H1 (cell line): Measurements from ENCODE around the gene PHACTR1. TPM values are rescaled to one million over a fixed set of nuclear protein-coding genes. Genes with fewer than 3 reads are reported as not detected.

ENCODE experiments used
- ATF3 ChIP-seq: IDR thresholded peaks from 2 replicates; pipeline ENCODE4 v1.6.1; 2011; ENCODE audit warnings: low read depth, mild to moderate bottlenecking, low read length; ENCODE audit not compliant: insufficient read depth
- polyA plus RNA-seq, 7 experiments: library from polyadenylated mRNA; depleted of rRNA in 3 of 7; stranded (reverse) in 5 of 7; unstranded in 2 of 7; fragments of >200 nt in 5 of 7; fragments of 200-250 nt in 2 of 7; gene quantifications; 1 replicate in 5 of 7; 2 replicates in 1 of 7; 4 replicates in 1 of 7; pipeline versions ENCODE4 v1.2.1 to v1.2.3, GENCODE V29; 2011 to 2013; ENCODE audit warnings: missing spikeins in 2 of 7, mixed read lengths in 2 of 7
- total RNA-seq: library from RNA; stranded (reverse); fragmentation: NEBNext Ultra II Directional; extraction: Animal tissue kit (Norgen Biotek cat#: 25700); gene quantifications from 2 replicates; pipeline ENCODE4 v1.2.1, GENCODE V29; 2021

Gene PHACTR1
- total and polyA plus RNA-seq, 2 of the 8 experiments (the other 6 are each of a cell fraction or from before 2014, with no cell fraction given): 3.9 to 17.1 TPM

GRCh38 chr6:13184547-13184946, 468.0 kb downstream of the PHACTR1 start (continued):
- no peak for TF ChIP-seq ATF3
